GM12878 (cell line): Measurements from ENCODE around the gene ANGPTL2.

ENCODE experiments used
- CBX3 ChIP-seq: fragments of 200-600 bp; sonication (generic); IDR thresholded peaks from 2 replicates; pipeline ENCODE4 v1.6.1; 2016; ENCODE audit warnings: low read depth, borderline replicate concordance
- CTCF ChIP-seq, 3 experiments: IDR thresholded peaks in 2 of 3; conservative IDR thresholded peaks in 1 of 3; 2 replicates each; pipeline ENCODE4 v1.5.1; 2011; ENCODE audit warnings: low read depth in 3 of 3, low read length in 3 of 3, mild to moderate bottlenecking in 3 of 3, control low read depth in 2 of 3, moderate library complexity in 2 of 3, inconsistent platforms in 1 of 3, mixed read lengths in 1 of 3; ENCODE audit not compliant: control insufficient read depth in 2 of 3, insufficient read depth in 1 of 3; ENCODE audit errors: extremely low read depth in 1 of 3
- EP300 ChIP-seq, 2 experiments: fragments of 150-350 bp in 1 of 2; IDR thresholded peaks; 2 replicates each; pipeline ENCODE4 v1.6.1; 2011 to 2012; ENCODE audit warnings: low read depth in 2 of 2, low read length in 2 of 2, borderline replicate concordance in 1 of 2, improper control_type of control experiment in 1 of 2, inconsistent platforms in 1 of 2; ENCODE audit not compliant: control insufficient read depth in 1 of 2
- ETV6 ChIP-seq, 2 experiments: fragments of 450-650 bp in 1 of 2; IDR thresholded peaks in 1 of 2; conservative IDR thresholded peaks in 1 of 2; 2 replicates each; pipeline ENCODE4 v1.6.1; 2014; ENCODE audit warnings: antibody characterized with exemption in 1 of 2, borderline replicate concordance in 1 of 2, low read depth in 1 of 2, mild to moderate bottlenecking in 1 of 2, moderate library complexity in 1 of 2
- EZH2 ChIP-seq: IDR thresholded peaks from 2 replicates; pipeline ENCODE4 v1.6.1; 2012; ENCODE audit warnings: low read depth, mild to moderate bottlenecking, control low read depth, inconsistent platforms, low read length, borderline replicate concordance; ENCODE audit not compliant: control insufficient read depth
- FOXM1 ChIP-seq: IDR thresholded peaks from 2 replicates; pipeline ENCODE4 v1.6.1; 2012; ENCODE audit warnings: low read depth, mild to moderate bottlenecking, inconsistent platforms, low read length, moderate library complexity
- IRF3 ChIP-seq: fragments of 450-650 bp; IDR thresholded peaks from 2 replicates; pipeline ENCODE4 v1.6.1; 2014; ENCODE audit warnings: mild to moderate bottlenecking
- JUND ChIP-seq: IDR thresholded peaks from 2 replicates; pipeline ENCODE4 v1.6.1; 2012; ENCODE audit warnings: low read depth, mild to moderate bottlenecking, low read length, improper control_type of control experiment, moderate library complexity
- MAX ChIP-seq: IDR thresholded peaks from 2 replicates; pipeline ENCODE4 v1.6.1; 2012; ENCODE audit warnings: low read depth, low read length, improper control_type of control experiment
- PML ChIP-seq: IDR thresholded peaks from 2 replicates; pipeline ENCODE4 v1.6.1; 2012; ENCODE audit warnings: low read length, inconsistent platforms
- POLR2A ChIP-seq: IDR thresholded peaks from 2 replicates; pipeline ENCODE4 v1.6.1; 2011; ENCODE audit warnings: low read depth, mild to moderate bottlenecking, low read length
- RAD21 ChIP-seq: IDR thresholded peaks from 2 replicates; pipeline ENCODE4 v1.6.1; 2011; ENCODE audit warnings: mild to moderate bottlenecking, low read depth, low read length, moderate library complexity; ENCODE audit not compliant: insufficient read depth
- YY1 ChIP-seq: IDR thresholded peaks from 2 replicates; pipeline ENCODE4 v1.6.1; 2011; ENCODE audit warnings: low read depth, mild to moderate bottlenecking, low read length
- ZNF274 ChIP-seq: IDR thresholded peaks from one replicate; pipeline ENCODE4 v1.8.0; 2011; ENCODE audit not compliant: insufficient read length, insufficient read depth

- TF ChIP-seq CTCF (IDR thresholded peaks at IDR 0.05 in 2 of 3, conservative IDR thresholded peaks at IDR 0.05 in 1 of 3; ENCODE audit: control insufficient read depth in 2 of 3, extremely low read depth in 1 of 3, insufficient read depth in 1 of 3, low read depth in 3 of 3, low read length in 3 of 3) (no peak), MAX (no peak), RAD21 (no peak), CBX3 (no peak), ZNF274 (no peak), POLR2A (no peak), JUND (no peak), PML (no peak), YY1 (no peak), EP300 (IDR thresholded peaks at IDR 0.05; ENCODE audit: borderline replicate concordance in 1 of 2, control insufficient read depth in 1 of 2, low read depth in 2 of 2, low read length in 2 of 2) (no peak), ETV6 (conservative IDR thresholded peaks at IDR 0.05 in 1 of 2, IDR thresholded peaks at IDR 0.05 in 1 of 2; ENCODE audit: borderline replicate concordance in 1 of 2, low read depth in 1 of 2) (no peak), FOXM1 (no peak), IRF3 (no peak), EZH2 (no peak)
These were observed 15.1 kb downstream of the ANGPTL2 start for GRCh38 chr9:127107171-127107928.
